Endothelial cell of umbilical vein (primary cell): ENCODE measurements around the gene OASL. TPM values are rescaled to one million over a fixed set of nuclear protein-coding genes. Genes with fewer than 3 reads are reported as not detected.
"Not testable (repeated sequence)": the region's sequence is repeated elsewhere in the genome, so short reads cannot be mapped to it uniquely, and the experiment has no call there.

Source experiments
- BruUV-seq: library from RNA; stranded (reverse); fragments of 400-500 nt; replicated peaks from 2 replicates; lab custom pipeline; 2021; lab: Mats Ljungman, UMichigan
- CTCF ChIA-PET: fragments of 300-600, 350-600 bp; sonication (Branson Sonifier 250); formaldehyde crosslinking; loops from one replicate; lab custom pipeline; 2021; ENCODE audit warnings: antibody characterized with exemption, inconsistent platforms; lab: Charles Lee
- POLR2A ChIA-PET: fragments of 300-600, 350-600 bp; sonication (Branson Sonifier 250); formaldehyde crosslinking; loops from one replicate; lab custom pipeline; 2021; ENCODE audit warnings: antibody characterized with exemption, inconsistent platforms; lab: Charles Lee
- DNase-seq: peaks from one replicate; pipeline ENCODE4 v3.0.0-alpha.2; 2011; ENCODE audit warnings: low read depth, low spot score
- FAIRE-seq: peaks from 2 replicates; lab custom pipeline; 2011; peaks lifted over from hg19 to GRCh38; lab: Jason Lieb, UNC
- H2AFZ ChIP-seq: 2 replicates; pipeline ENCODE4 v1.6.0; 2012; ENCODE audit warnings: low read depth, low read length, control low read depth, inconsistent platforms
- H3K27ac ChIP-seq: 2 replicates; pipeline ENCODE4 v1.5.1; 2011; ENCODE audit warnings: low read depth, mild to moderate bottlenecking, control low read depth, low read length, moderate library complexity; ENCODE audit not compliant: insufficient read depth
- H3K27me3 ChIP-seq, 2 experiments: 2 replicates each; pipeline versions ENCODE4 v1.6.0 to v1.6.1; 2011; ENCODE audit warnings: low read length in 2 of 2, mixed read lengths in 1 of 2; ENCODE audit not compliant: control insufficient read depth in 2 of 2, insufficient read depth in 2 of 2
- H3K36me3 ChIP-seq, 2 experiments: 2 replicates in 1 of 2; 3 replicates in 1 of 2; pipeline ENCODE4 v1.5.1; 2011; ENCODE audit warnings: low read length in 2 of 2, mild to moderate bottlenecking in 1 of 2, moderate library complexity in 1 of 2; ENCODE audit not compliant: control insufficient read depth in 2 of 2, insufficient read depth in 2 of 2; ENCODE audit errors: extremely low read depth in 1 of 2
- H3K4me1 ChIP-seq: 3 replicates; pipeline ENCODE4 v1.5.1; 2011; ENCODE audit warnings: mild to moderate bottlenecking, low read length; ENCODE audit not compliant: control insufficient read depth, insufficient read depth; ENCODE audit errors: extremely low read depth
- H3K4me2 ChIP-seq: 2 replicates; pipeline ENCODE4 v1.6.1; 2011; ENCODE audit warnings: low read length, control low read depth, mixed read lengths; ENCODE audit not compliant: insufficient read depth
- H3K4me3 ChIP-seq, 3 experiments: fragments of 200-600 bp in 1 of 3; sonication (generic), shearing (Covaris generic) in 1 of 3; replicated peaks in 1 of 3; 2 replicates each; pipeline ENCODE4 v1.5.1; 2011 to 2016; ENCODE audit warnings: control low read depth in 3 of 3, low read length in 3 of 3, mild to moderate bottlenecking in 2 of 3, inconsistent platforms in 1 of 3, low read depth in 1 of 3, moderate library complexity in 1 of 3; ENCODE audit not compliant: insufficient read depth in 1 of 3
- H3K79me2 ChIP-seq: 2 replicates; pipeline ENCODE4 v1.6.0; 2012; ENCODE audit warnings: low read length, inconsistent platforms; ENCODE audit not compliant: control insufficient read depth, insufficient read depth
- H3K9ac ChIP-seq: replicated peaks from 2 replicates; pipeline ENCODE3; 2011; ENCODE audit warnings: low read length, control low read depth; ENCODE audit not compliant: insufficient read depth; ENCODE audit errors: extremely low read depth
- H3K9me1 ChIP-seq: replicated peaks from 3 replicates; pipeline ENCODE4 v1.6.0; 2011; ENCODE audit warnings: mild to moderate bottlenecking, low read length; ENCODE audit not compliant: control insufficient read depth, insufficient read depth; ENCODE audit errors: extremely low read depth
- H3K9me3 ChIP-seq: replicated peaks from 2 replicates; pipeline ENCODE4 v1.5.1; 2012; ENCODE audit warnings: low read length, inconsistent platforms; ENCODE audit not compliant: control insufficient read depth, insufficient read depth
- H4K20me1 ChIP-seq: replicated peaks from 2 replicates; pipeline ENCODE3; 2011; ENCODE audit warnings: mild to moderate bottlenecking, low read length; ENCODE audit not compliant: control insufficient read depth, insufficient read depth; ENCODE audit errors: extremely low read depth
- CTCF ChIP-seq, 2 donors: IDR thresholded peaks; 1 replicate in 1 of 2; 2 replicates in 1 of 2; pipeline ENCODE4 v1.5.1; 2011; ENCODE audit warnings: low read length in 2 of 2, mild to moderate bottlenecking in 2 of 2, moderate library complexity in 2 of 2, control low read depth in 1 of 2, inconsistent platforms in 1 of 2, low read depth in 1 of 2; ENCODE audit not compliant: insufficient read depth in 1 of 2; ENCODE audit errors: extremely low read depth in 1 of 2
- EZH2 ChIP-seq: IDR thresholded peaks from 2 replicates; pipeline ENCODE4 v1.6.1; 2012; ENCODE audit warnings: borderline replicate concordance, low read depth, mild to moderate bottlenecking, moderate library complexity, low read length, inconsistent platforms; ENCODE audit not compliant: severe bottlenecking
- FOS ChIP-seq: IDR thresholded peaks from 2 replicates; pipeline ENCODE4 v1.6.1; 2011; ENCODE audit warnings: mild to moderate bottlenecking, low read length, moderate library complexity, borderline replicate concordance; ENCODE audit not compliant: insufficient read depth
- GATA2 ChIP-seq: IDR thresholded peaks from 2 replicates; pipeline ENCODE4 v1.7.0; 2011; ENCODE audit warnings: low read depth, mild to moderate bottlenecking, moderate library complexity, mixed read lengths, low read length; ENCODE audit not compliant: insufficient read length, insufficient read depth
- JUN ChIP-seq: IDR thresholded peaks from 2 replicates; pipeline ENCODE4 v1.6.1; 2011; ENCODE audit warnings: borderline replicate concordance, low read depth; ENCODE audit not compliant: insufficient read length, insufficient read depth
- MAX ChIP-seq: IDR thresholded peaks from 2 replicates; pipeline ENCODE4 v1.6.1; 2011; ENCODE audit not compliant: insufficient read depth, insufficient read length
- MYC ChIP-seq: IDR thresholded peaks from one replicate; pipeline ENCODE4 v1.6.1; 2011; ENCODE audit warnings: mild to moderate bottlenecking, low read depth, low read length
- POLR2A ChIP-seq: IDR thresholded peaks from 2 replicates; pipeline ENCODE4 v1.6.1; 2012; ENCODE audit warnings: low read depth, mild to moderate bottlenecking, control low read depth, low read length
- POLR2AphosphoS5 ChIP-seq: IDR thresholded peaks from 2 replicates; pipeline ENCODE4 v1.6.1; 2012; ENCODE audit warnings: low read depth, mild to moderate bottlenecking, control low read depth, low read length, moderate library complexity; ENCODE audit not compliant: insufficient read depth
- dilution Hi-C: fragments of 300-500 bp; cut with MboI; formaldehyde crosslinking; loops from one replicate; pipeline ENCODE4 v1.15.0; 2019; ENCODE audit warnings: low sequenced_read_pairs; ENCODE audit not compliant: extremely low pct_ligation_motif_present
- intact Hi-C: fragments of 100-400 bp; cut with micrococcal nuclease; formaldehyde crosslinking; loops from one replicate; pipeline ENCODE4 v1.10.0; 2022
- polyA plus RNA-seq, 4 experiments: library from polyadenylated mRNA; depleted of rRNA in 3 of 4; stranded (reverse) in 3 of 4; unstranded in 1 of 4; fragments of >200 nt; gene quantifications; 2 replicates each; pipeline versions ENCODE4 v1.2.1 to v1.2.3, GENCODE V29; 2011 to 2012; ENCODE audit warnings: missing spikeins in 1 of 4
- total RNA-seq: library from RNA; stranded (reverse); gene quantifications from 2 replicates; pipeline ENCODE4 v1.2.3, GENCODE V29; 2021

OASL gene
- total and polyA plus RNA-seq, 2 donors (not counting 3 experiments of a cell fraction or from before 2014, with no cell fraction given), result 0.17 to 0.33 TPM

GRCh38 chr12:121048442-121048841, 9.4 kb upstream of the OASL start:
- TF ChIP-seq JUN (no peak), POLR2A (no peak), EZH2 (no peak), POLR2AphosphoS5 (no peak), FOS (no peak), CTCF (IDR thresholded peaks at IDR 0.05; ENCODE audit: extremely low read depth in 1 of 2, insufficient read depth in 1 of 2, low read depth in 1 of 2, low read length in 2 of 2) (no peak), MAX (no peak), GATA2 (no peak), MYC (no peak)
- Histone ChIP-seq H3K79me2 (no peaks in the 10 kb centered on the region), H3K27ac (no peak overlapping the region), H3K4me3 (no peak overlapping the region), H3K27me3 (peaks cover 0 to 3% of the 10 kb centered on the region in 2 experiments), H3K4me2 (no peak overlapping the region), H3K36me3 (no peaks in the 10 kb centered on the region), H3K9me3 (no peaks in the 10 kb centered on the region), H4K20me1 (no peaks in the 10 kb centered on the region), H3K4me1 (no peaks in the 10 kb centered on the region), H3K9me1 (no peaks in the 10 kb centered on the region), H3K9ac (no peak overlapping the region), H2AFZ (no peak overlapping the region)
- ChIA-PET POLR2A (no interaction called here), CTCF (interaction anchor here (0.6 to 2.3 kb wide), 4 partner anchors 10 to 133 kb away, joined by 3 to 8 read pairs (median 4); no protein-coding TSS in a partner anchor)
- intact Hi-C loops (no loop called here), dilution Hi-C loops (no loop called here)
- DNase-seq (no peak), FAIRE-seq (no peak)
- no TSS peak for BruUV-seq

GRCh38 chr12:121047400-121047799, 8.4 kb upstream of the OASL start:
- dilution Hi-C loops, result not testable (repeated sequence)

More at GRCh38 chr12:121047400-121047799, 8.4 kb upstream of the OASL start:
- H3K4me1 ChIP-seq, DNase-seq, H3K4me3 ChIP-seq, H3K9ac ChIP-seq, H3K9me3 ChIP-seq, POLR2A ChIA-PET, FAIRE-seq, intact Hi-C loops, H3K4me2 ChIP-seq, H4K20me1 ChIP-seq, BruUV-seq, H3K79me2 ChIP-seq, H2AFZ ChIP-seq, H3K27me3 ChIP-seq, H3K9me1 ChIP-seq, H3K27ac ChIP-seq, H3K36me3 ChIP-seq: not testable (repeated sequence)
- CTCF ChIA-PET, result interaction anchor here (2.3 kb wide), 1 partner anchor 12 kb away, joined by 8 read pairs; no protein-coding TSS in a partner anchor
